ENCODE measurements around the gene MRPS30. TPM values are rescaled to one million over a fixed set of nuclear protein-coding genes. Genes with fewer than 3 reads are reported as not detected.
A peak's percentile ranks its signal among the peaks of the same experiment; 100 is the strongest.

MRPS30 gene
- polyA plus RNA-seq, 1 donor (not counting 4 experiments of a cell fraction or from before 2014, with no cell fraction given), result 62.1 TPM

DNA sequence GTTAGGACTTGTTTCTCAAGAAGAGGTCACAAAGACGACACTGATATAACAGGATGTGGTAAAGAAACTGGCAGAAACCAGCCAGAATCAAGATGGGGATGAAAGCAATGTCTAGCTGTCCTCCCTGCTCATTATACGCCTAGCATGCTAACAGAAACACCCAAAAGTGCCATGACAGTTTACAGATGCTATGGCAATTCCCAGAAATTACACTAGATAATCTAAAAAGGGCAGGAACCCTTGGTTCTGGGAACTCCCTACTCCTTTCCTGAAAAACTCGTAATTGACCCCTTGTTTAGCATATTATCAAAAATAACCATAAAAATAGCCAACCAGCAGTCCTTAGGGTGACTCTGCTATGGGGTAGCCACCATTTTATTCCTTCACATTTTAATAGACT is 10.9 kb upstream of the MRPS30 start:
- Histone ChIP-seq H3K4me3 (ENCODE audit: control insufficient read depth in 2 of 3, extremely low read depth in 1 of 3, insufficient read depth in 2 of 3, low read depth in 1 of 3, low read length in 3 of 3) (no peak overlapping the region), H3K9me3 (ENCODE audit: control insufficient read depth, low read depth, low read length) (no peaks in the 10 kb centered on the region), H3K9me1 (ENCODE audit: control insufficient read depth, extremely low read depth, insufficient read depth, low read length) (no peaks in the 10 kb centered on the region), H3K27me3 (ENCODE audit: control insufficient read depth, extremely low read depth, insufficient read depth, low read length) (no peaks in the 10 kb centered on the region), H4K20me1 (ENCODE audit: control insufficient read depth, extremely low read depth, insufficient read depth, low read length) (no peaks in the 10 kb centered on the region), H2AFZ (ENCODE audit: control insufficient read depth, low read length) (no peak overlapping the region), H3K4me2 (ENCODE audit: control insufficient read depth, extremely low read depth, insufficient read depth, low read depth, low read length) (no peak overlapping the region), H3K4me1 (ENCODE audit: control insufficient read depth, extremely low read depth, insufficient read depth, low read length) (no peaks in the 10 kb centered on the region), H3K27ac (ENCODE audit: control insufficient read depth, insufficient read depth, low read length) (no peak overlapping the region), H3K9ac (ENCODE audit: control insufficient read depth, extremely low read depth, insufficient read depth, low read length) (no peak overlapping the region), H3K79me2 (ENCODE audit: control insufficient read depth, insufficient read depth, low read length) (no peaks in the 10 kb centered on the region), H3K36me3 (ENCODE audit: control insufficient read depth in 2 of 2, extremely low read depth in 1 of 2, insufficient read depth in 2 of 2, low read length in 2 of 2) (no peaks in the 10 kb centered on the region)
- peak; percentile 13 for FAIRE-seq
- DNase-seq (ENCODE audit: low read depth, low spot score), result no peak
- dilution Hi-C loops (cut with MboI; ENCODE audit: extremely low pct_ligation_motif_present, low sequenced_read_pairs), result no loop called here
- TF ChIP-seq, protein P1, sequence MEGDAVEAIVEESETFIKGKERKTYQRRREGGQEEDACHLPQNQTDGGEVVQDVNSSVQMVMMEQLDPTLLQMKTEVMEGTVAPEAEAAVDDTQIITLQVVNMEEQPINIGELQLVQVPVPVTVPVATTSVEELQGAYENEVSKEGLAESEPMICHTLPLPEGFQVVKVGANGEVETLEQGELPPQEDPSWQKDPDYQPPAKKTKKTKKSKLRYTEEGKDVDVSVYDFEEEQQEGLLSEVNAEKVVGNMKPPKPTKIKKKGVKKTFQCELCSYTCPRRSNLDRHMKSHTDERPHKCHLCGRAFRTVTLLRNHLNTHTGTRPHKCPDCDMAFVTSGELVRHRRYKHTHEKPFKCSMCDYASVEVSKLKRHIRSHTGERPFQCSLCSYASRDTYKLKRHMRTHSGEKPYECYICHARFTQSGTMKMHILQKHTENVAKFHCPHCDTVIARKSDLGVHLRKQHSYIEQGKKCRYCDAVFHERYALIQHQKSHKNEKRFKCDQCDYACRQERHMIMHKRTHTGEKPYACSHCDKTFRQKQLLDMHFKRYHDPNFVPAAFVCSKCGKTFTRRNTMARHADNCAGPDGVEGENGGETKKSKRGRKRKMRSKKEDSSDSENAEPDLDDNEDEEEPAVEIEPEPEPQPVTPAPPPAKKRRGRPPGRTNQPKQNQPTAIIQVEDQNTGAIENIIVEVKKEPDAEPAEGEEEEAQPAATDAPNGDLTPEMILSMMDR (optimal IDR thresholded peaks at IDR 0.05 in 1 of 3, IDR thresholded peaks at IDR 0.05 in 1 of 3, conservative IDR thresholded peaks at IDR 0.05 in 1 of 3; ENCODE audit: extremely low read depth in 1 of 3, insufficient read depth in 2 of 3, low read length in 3 of 3), result no peak
- TF ChIP-seq EZH2 (IDR thresholded peaks at IDR 0.05; ENCODE audit: low read length), result no peak

- TF ChIP-seq, protein P1 (optimal IDR thresholded peaks at IDR 0.05 in 1 of 3, IDR thresholded peaks at IDR 0.05 in 1 of 3, conservative IDR thresholded peaks at IDR 0.05 in 1 of 3; ENCODE audit: extremely low read depth in 1 of 3, insufficient read depth in 2 of 3, low read length in 3 of 3), result no peak
- TF ChIP-seq EZH2 (IDR thresholded peaks at IDR 0.05; ENCODE audit: low read length), result no peak
- dilution Hi-C loops (cut with MboI; ENCODE audit: extremely low pct_ligation_motif_present, low sequenced_read_pairs), result no loop called here
- no peaks in the 10 kb centered on the region for H4K20me1 ChIP-seq (ENCODE audit: control insufficient read depth, extremely low read depth, insufficient read depth, low read length)
- no peak for FAIRE-seq
- H3K36me3 ChIP-seq (ENCODE audit: control insufficient read depth in 2 of 2, extremely low read depth in 1 of 2, insufficient read depth in 2 of 2, low read length in 2 of 2), result no peaks in the 10 kb centered on the region
- no peak overlapping the region for H3K27ac ChIP-seq (ENCODE audit: control insufficient read depth, insufficient read depth, low read length)
- H3K9me1 ChIP-seq (ENCODE audit: control insufficient read depth, extremely low read depth, insufficient read depth, low read length), result no peaks in the 10 kb centered on the region
- no peak overlapping the region for H2AFZ ChIP-seq (ENCODE audit: control insufficient read depth, low read length)
- H3K27me3 ChIP-seq (ENCODE audit: control insufficient read depth, extremely low read depth, insufficient read depth, low read length), result no peaks in the 10 kb centered on the region
- H3K4me2 ChIP-seq (ENCODE audit: control insufficient read depth, extremely low read depth, insufficient read depth, low read depth, low read length), result no peak overlapping the region
- H3K4me3 ChIP-seq (ENCODE audit: control insufficient read depth in 2 of 3, extremely low read depth in 1 of 3, insufficient read depth in 2 of 3, low read depth in 1 of 3, low read length in 3 of 3), result no peak overlapping the region
- H3K79me2 ChIP-seq (ENCODE audit: control insufficient read depth, insufficient read depth, low read length), result no peaks in the 10 kb centered on the region
- no peaks in the 10 kb centered on the region for H3K9me3 ChIP-seq (ENCODE audit: control insufficient read depth, low read depth, low read length)
- DNase-seq (ENCODE audit: low read depth, low spot score), result no peak
- H3K4me1 ChIP-seq (ENCODE audit: control insufficient read depth, extremely low read depth, insufficient read depth, low read length), result peaks cover 4% of the 10 kb centered on the region
- H3K9ac ChIP-seq (ENCODE audit: control insufficient read depth, extremely low read depth, insufficient read depth, low read length), result no peak overlapping the region
These were observed 6.8 kb upstream of the MRPS30 start for GRCh38 chr5:44801992-44802391.

Measured in keratinocyte (primary cell).